ENCODE results near the gene DHFR.
"Not testable (repeated sequence)": the region's sequence is repeated elsewhere in the genome, so short reads cannot be mapped to it uniquely, and the experiment has no call there.

The DHFR gene

GRCh38 chr5:80654391-80655230, at the start of gene DHFR, which contains the start of gene MSH3:
Gene DHFR (minus strand): TSS chr5:80654983. CDS start chr5:80654489, 494 bp downstream.
Gene MSH3 (plus strand): TSS chr5:80654652. CDS start chr5:80654728, 76 bp downstream.
- peak; percentile 91 for DNase-seq

- DNase-seq = no peak
These were observed 49.4 kb upstream of the DHFR start for GRCh38 chr5:80704221-80704620.

GRCh38 chr5:80703747-80704146, 49.0 kb upstream of the DHFR start:
- DNase-seq = no peak

- DNase-seq = no peak
These were observed 48.5 kb upstream of the DHFR start for GRCh38 chr5:80703291-80703690.

- no peak for DNase-seq
These were observed 46.8 kb upstream of the DHFR start for GRCh38 chr5:80701597-80701996.

- DNase-seq = no peak
These were observed 43.6 kb upstream of the DHFR start for GRCh38 chr5:80698369-80698768.

- DNase-seq = no peak
These were observed 42.3 kb upstream of the DHFR start for GRCh38 chr5:80697100-80697499.

- no peak for DNase-seq
These were observed 41.7 kb upstream of the DHFR start for GRCh38 chr5:80696450-80696849.

GRCh38 chr5:80695666-80696065, 40.9 kb upstream of the DHFR start:
- DNase-seq = no peak

- DNase-seq = no peak
These were observed 34.8 kb upstream of the DHFR start for GRCh38 chr5:80689627-80690026.

GRCh38 chr5:80688648-80689420, 34.1 kb upstream of the DHFR start:
- DNase-seq = no peak

- peak; percentile 17 for DNase-seq
These were observed 32.0 kb upstream of the DHFR start for GRCh38 chr5:80686757-80687156.

- DNase-seq = no peak
These were observed 21.9 kb upstream of the DHFR start for GRCh38 chr5:80676706-80677105.

- peak; percentile 62 for DNase-seq
These were observed 17.5 kb upstream of the DHFR start for GRCh38 chr5:80672140-80672736.

- no peak for DNase-seq
These were observed 13.5 kb upstream of the DHFR start for GRCh38 chr5:80668016-80668969.

- no peak for DNase-seq
These were observed 12.6 kb upstream of the DHFR start for GRCh38 chr5:80667384-80667783.

- no peak for DNase-seq
These were observed 10.3 kb upstream of the DHFR start for GRCh38 chr5:80665057-80665456.

- DNase-seq = no peak
These were observed 7.3 kb upstream of the DHFR start for GRCh38 chr5:80662108-80662507.

- not testable (repeated sequence) for DNase-seq
These were observed 5.9 kb upstream of the DHFR start for GRCh38 chr5:80660661-80661060.

GRCh38 chr5:80659106-80659505, 4.3 kb upstream of the DHFR start:
- DNase-seq = peak; percentile 57

GRCh38 chr5:80656425-80656824, 1.6 kb upstream of the DHFR start:
- no peak for DNase-seq

GRCh38 chr5:80655231-80655774, 520 bp upstream of the DHFR start:
- peak; percentile 36 for DNase-seq

All from HCEC 1CT (cell line).